PC-9 (cell line): ENCODE data around the gene KDM4B. TPM values are rescaled to one million over a fixed set of nuclear protein-coding genes. Genes with fewer than 3 reads are reported as not detected.

Experiments used
- BruUV-seq: library from RNA; stranded (reverse); fragments of 400-500 nt; replicated peaks from 2 replicates; lab custom pipeline; 2021; lab: Mats Ljungman, UMichigan
- CTCF ChIA-PET: fragments of 300-600 bp; sonication (Branson Sonifier 250); formaldehyde crosslinking; loops from one replicate; lab custom pipeline; 2022; ENCODE audit warnings: antibody characterized with exemption; lab: Charles Lee
- POLR2A ChIA-PET: fragments of 300-600 bp; sonication (Branson Sonifier 250); formaldehyde crosslinking; loops from one replicate; lab custom pipeline; 2022; ENCODE audit warnings: antibody characterized with exemption; ENCODE audit not compliant: unreplicated experiment; lab: Charles Lee
- DNase-seq, 2 experiments: peaks; one replicate each; pipeline versions ENCODE4 v3.0.0 to v3.0.0-alpha.2; 2015 to 2022; ENCODE audit warnings: mixed read lengths in 1 of 2
- H2AFZ ChIP-seq: fragments of 200-600 bp; sonication (generic); 2 replicates; pipeline ENCODE4 v1.8.1; 2017; ENCODE audit warnings: antibody characterized with exemption
- H3F3A ChIP-seq: fragments of 200-600 bp; sonication (generic); 2 replicates; pipeline ENCODE4 v1.8.1; 2017; ENCODE audit warnings: antibody characterized with exemption, mild to moderate bottlenecking, low read depth; ENCODE audit not compliant: insufficient read depth
- H3K27ac ChIP-seq: fragments of 200-600 bp; sonication (generic); 2 replicates; pipeline ENCODE4 v1.6.1; 2016; ENCODE audit warnings: mixed run types
- H3K27me3 ChIP-seq: fragments of 200-600 bp; sonication (generic); 2 replicates; pipeline ENCODE4 v1.6.1; 2016; ENCODE audit warnings: low read depth, mixed run types; ENCODE audit not compliant: insufficient read depth
- H3K36me3 ChIP-seq: fragments of 200-600 bp; sonication (generic); 2 replicates; pipeline ENCODE4 v1.6.1; 2016; ENCODE audit warnings: low read depth, mixed run types
- H3K4me1 ChIP-seq: fragments of 200-600 bp; sonication (generic); replicated peaks from 2 replicates; pipeline ENCODE4 v1.6.1; 2016; ENCODE audit warnings: mixed run types; ENCODE audit not compliant: insufficient read depth
- H3K4me2 ChIP-seq: fragments of 200-600 bp; sonication (generic); 2 replicates; pipeline ENCODE4 v1.6.1; 2017; ENCODE audit warnings: mixed run types
- H3K4me3 ChIP-seq: fragments of 200-600 bp; sonication (generic); 2 replicates; pipeline ENCODE4 v1.6.1; 2016; ENCODE audit warnings: mixed run types
- H3K79me2 ChIP-seq: fragments of 200-600 bp; sonication (generic); 2 replicates; pipeline ENCODE4 v1.6.1; 2017; ENCODE audit warnings: low read depth, mixed run types
- H3K9me2 ChIP-seq: fragments of 200-600 bp; sonication (generic); 2 replicates; pipeline ENCODE4 v1.8.1; 2017; ENCODE audit warnings: mild to moderate bottlenecking; ENCODE audit not compliant: insufficient read depth
- H3K9me3 ChIP-seq: fragments of 200-600 bp; sonication (generic); 2 replicates; pipeline ENCODE4 v1.8.1; 2016; ENCODE audit warnings: low read depth; ENCODE audit not compliant: insufficient read depth
- H4K20me1 ChIP-seq: fragments of 200-600 bp; sonication (generic); 2 replicates; pipeline ENCODE4 v1.8.1; 2017; ENCODE audit not compliant: insufficient read depth
- EZH2 ChIP-seq: fragments of 200-600 bp; sonication (generic); IDR thresholded peaks from 2 replicates; pipeline ENCODE4 v1.8.0; 2017; ENCODE audit warnings: antibody characterized with exemption, low read depth
- intact Hi-C: fragments of 100-400 bp; cut with micrococcal nuclease; formaldehyde crosslinking; loops from one replicate; pipeline ENCODE4 v1.10.0; 2022; ENCODE audit not compliant: unreplicated experiment
- total RNA-seq: library from RNA; stranded (reverse); gene quantifications from 2 replicates; pipeline ENCODE4 v1.2.3, GENCODE V29; 2021
- TF ChIP-seq, protein P1 (sequence below): fragments of 200-600 bp; sonication (generic); conservative IDR thresholded peaks from 2 replicates; pipeline ENCODE4 v1.6.1; 2017; ENCODE audit warnings: mixed run types, antibody characterized with exemption, mild to moderate bottlenecking, moderate library complexity

The KDM4B gene
- total RNA-seq, 1 experiment from 2014 or later = 19.5 TPM

GRCh38 chr19:5129691-5130090 lies 160.8 kb downstream of the KDM4B start:
- H3K4me2 ChIP-seq = no peak overlapping the region
- BruUV-seq = no TSS peak
- POLR2A ChIA-PET = no interaction called here
- no peak overlapping the region for H3K27ac ChIP-seq
- H3K9me3 ChIP-seq = no peaks in the 10 kb centered on the region
- no peaks in the 10 kb centered on the region for H3K36me3 ChIP-seq
- DNase-seq = no peak
- no peaks in the 10 kb centered on the region for H4K20me1 ChIP-seq
- H3F3A ChIP-seq = no peaks in the 10 kb centered on the region
- peaks cover 11% of the 10 kb centered on the region; the same call in 1 of the 2 replicates for H3K4me1 ChIP-seq
- TF ChIP-seq, protein P1, sequence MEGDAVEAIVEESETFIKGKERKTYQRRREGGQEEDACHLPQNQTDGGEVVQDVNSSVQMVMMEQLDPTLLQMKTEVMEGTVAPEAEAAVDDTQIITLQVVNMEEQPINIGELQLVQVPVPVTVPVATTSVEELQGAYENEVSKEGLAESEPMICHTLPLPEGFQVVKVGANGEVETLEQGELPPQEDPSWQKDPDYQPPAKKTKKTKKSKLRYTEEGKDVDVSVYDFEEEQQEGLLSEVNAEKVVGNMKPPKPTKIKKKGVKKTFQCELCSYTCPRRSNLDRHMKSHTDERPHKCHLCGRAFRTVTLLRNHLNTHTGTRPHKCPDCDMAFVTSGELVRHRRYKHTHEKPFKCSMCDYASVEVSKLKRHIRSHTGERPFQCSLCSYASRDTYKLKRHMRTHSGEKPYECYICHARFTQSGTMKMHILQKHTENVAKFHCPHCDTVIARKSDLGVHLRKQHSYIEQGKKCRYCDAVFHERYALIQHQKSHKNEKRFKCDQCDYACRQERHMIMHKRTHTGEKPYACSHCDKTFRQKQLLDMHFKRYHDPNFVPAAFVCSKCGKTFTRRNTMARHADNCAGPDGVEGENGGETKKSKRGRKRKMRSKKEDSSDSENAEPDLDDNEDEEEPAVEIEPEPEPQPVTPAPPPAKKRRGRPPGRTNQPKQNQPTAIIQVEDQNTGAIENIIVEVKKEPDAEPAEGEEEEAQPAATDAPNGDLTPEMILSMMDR = no peak
- TF ChIP-seq EZH2 = no peak
- CTCF ChIA-PET = no interaction called here
- intact Hi-C loops = no loop called here
- no peaks in the 10 kb centered on the region for H3K27me3 ChIP-seq
- no peak overlapping the region for H3K4me3 ChIP-seq
- H2AFZ ChIP-seq = no peak overlapping the region
- H3K79me2 ChIP-seq = no peaks in the 10 kb centered on the region
- H3K9me2 ChIP-seq = no peaks in the 10 kb centered on the region

GRCh38 chr19:5130371-5131030 lies 161.6 kb downstream of the KDM4B start:
- Histone ChIP-seq H3K4me2 (no peak overlapping the region), H3K9me2 (no peaks in the 10 kb centered on the region), H3K4me3 (no peak overlapping the region), H2AFZ (no peak overlapping the region), H3K79me2 (no peaks in the 10 kb centered on the region), H4K20me1 (no peaks in the 10 kb centered on the region), H3K27me3 (no peaks in the 10 kb centered on the region), H3K4me1 (peaks cover 11% of the 10 kb centered on the region; the same call in 1 of the 2 replicates), H3K36me3 (no peaks in the 10 kb centered on the region), H3K9me3 (no peaks in the 10 kb centered on the region), H3K27ac (no peak overlapping the region), H3F3A (no peaks in the 10 kb centered on the region)
- ChIA-PET CTCF (no interaction called here), POLR2A (no interaction called here)
- TF ChIP-seq, protein P1 = no peak
- TF ChIP-seq EZH2 = no peak
- intact Hi-C loops = no loop called here
- no peak for DNase-seq
- BruUV-seq = no TSS peak

DNA sequence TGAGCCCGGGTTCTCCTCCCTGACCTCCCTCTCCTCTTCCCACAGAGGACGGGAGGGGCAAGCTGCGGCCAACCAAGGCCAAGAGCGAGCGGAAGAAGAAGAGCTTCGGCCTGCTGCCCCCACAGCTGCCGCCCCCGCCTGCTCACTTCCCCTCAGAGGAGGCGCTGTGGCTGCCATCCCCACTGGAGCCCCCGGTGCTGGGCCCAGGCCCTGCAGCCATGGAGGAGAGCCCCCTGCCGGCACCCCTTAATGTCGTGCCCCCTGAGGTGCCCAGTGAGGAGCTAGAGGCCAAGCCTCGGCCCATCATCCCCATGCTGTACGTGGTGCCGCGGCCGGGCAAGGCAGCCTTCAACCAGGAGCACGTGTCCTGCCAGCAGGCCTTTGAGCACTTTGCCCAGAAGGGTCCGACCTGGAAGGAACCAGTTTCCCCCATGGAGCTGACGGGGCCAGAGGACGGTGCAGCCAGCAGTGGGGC lies 162.2 kb downstream of the KDM4B start:
- ChIA-PET CTCF (no interaction called here), POLR2A (no interaction called here)
- H3K9me3 ChIP-seq = no peaks in the 10 kb centered on the region

More for the DNA sequence above, 162.2 kb downstream of the KDM4B start:
- Histone ChIP-seq H4K20me1 (no peaks in the 10 kb centered on the region), H3K9me2 (no peaks in the 10 kb centered on the region), H3K4me3 (no peak overlapping the region), H3K36me3 (no peaks in the 10 kb centered on the region), H3K27me3 (no peaks in the 10 kb centered on the region), H3K27ac (no peak overlapping the region), H3F3A (no peaks in the 10 kb centered on the region), H2AFZ (no peak overlapping the region), H3K79me2 (no peaks in the 10 kb centered on the region), H3K4me2 (no peak overlapping the region), H3K4me1 (peaks cover 11% of the 10 kb centered on the region; the same call in 1 of the 2 replicates)
- no TSS peak for BruUV-seq
- intact Hi-C loops = no loop called here
- DNase-seq = no peak
- TF ChIP-seq EZH2 = no peak
- TF ChIP-seq, protein P1 = no peak
